Astrocyte (in vitro differentiated cells and primary cell): ENCODE measurements around the gene COMMD9. TPM values are rescaled to one million over a fixed set of nuclear protein-coding genes. Genes with fewer than 3 reads are reported as not detected.
A peak's percentile ranks its signal among the peaks of the same experiment; 100 is the strongest.

Experiments
- DNase-seq: peaks from one replicate; pipeline ENCODE4 v3.0.0-alpha.2; 2010; ENCODE audit warnings: low read depth
- FAIRE-seq: peaks from 2 replicates; lab custom pipeline; 2011; peaks lifted over from hg19 to GRCh38; lab: Jason Lieb, UNC
- H2AFZ ChIP-seq: 2 replicates; pipeline ENCODE4 v1.6.0; 2012; ENCODE audit warnings: low read depth, low read length, inconsistent platforms
- H3K27ac ChIP-seq: 2 replicates; pipeline ENCODE4 v1.5.1; 2011; ENCODE audit warnings: low read depth, low read length, inconsistent platforms
- H3K27me3 ChIP-seq: 2 replicates; pipeline ENCODE4 v1.6.0; 2011; ENCODE audit warnings: low read length, inconsistent platforms; ENCODE audit not compliant: insufficient read depth
- H3K36me3 ChIP-seq: 2 replicates; pipeline ENCODE4 v1.5.1; 2011; ENCODE audit warnings: low read length, inconsistent platforms; ENCODE audit not compliant: insufficient read depth
- H3K4me1 ChIP-seq: 2 replicates; pipeline ENCODE4 v1.5.1; 2011; ENCODE audit warnings: low read length, inconsistent platforms; ENCODE audit not compliant: insufficient read depth
- H3K4me2 ChIP-seq: 2 replicates; pipeline ENCODE4 v1.6.0; 2012; ENCODE audit warnings: low read length, inconsistent platforms
- H3K4me3 ChIP-seq: 2 replicates; pipeline ENCODE4 v1.5.1; 2011; ENCODE audit warnings: low read depth, mild to moderate bottlenecking, low read length, inconsistent platforms; ENCODE audit not compliant: insufficient read depth
- H3K79me2 ChIP-seq: 2 replicates; pipeline ENCODE4 v1.6.0; 2012; ENCODE audit warnings: mild to moderate bottlenecking, low read length, inconsistent platforms; ENCODE audit not compliant: insufficient read depth
- H3K9ac ChIP-seq: 2 replicates; pipeline ENCODE4 v1.6.0; 2012; ENCODE audit warnings: mild to moderate bottlenecking, low read length, inconsistent platforms
- H3K9me3 ChIP-seq: 2 replicates; pipeline ENCODE4 v1.5.1; 2012; ENCODE audit warnings: low read depth, mild to moderate bottlenecking, low read length, inconsistent platforms; ENCODE audit not compliant: insufficient read depth
- H4K20me1 ChIP-seq: 2 replicates; pipeline ENCODE4 v1.6.0; 2012; ENCODE audit warnings: low read length, inconsistent platforms; ENCODE audit not compliant: insufficient read depth
- H3K27ac Mint-ChIP-seq: one replicate; pipeline ENCODE4 v1.8.0; 2021; ENCODE audit warnings: mild to moderate bottlenecking, mixed read lengths; ENCODE audit not compliant: unreplicated experiment
- H3K27me3 Mint-ChIP-seq: one replicate; pipeline ENCODE4 v1.8.0; 2021; ENCODE audit warnings: low read depth, mixed read lengths; ENCODE audit not compliant: unreplicated experiment
- H3K36me3 Mint-ChIP-seq: one replicate; pipeline ENCODE4 v1.8.0; 2021; ENCODE audit warnings: low read depth, mixed read lengths; ENCODE audit not compliant: unreplicated experiment
- H3K4me1 Mint-ChIP-seq: one replicate; pipeline ENCODE4 v1.8.0; 2021; ENCODE audit warnings: low read depth, mixed read lengths; ENCODE audit not compliant: unreplicated experiment
- H3K4me3 Mint-ChIP-seq: one replicate; pipeline ENCODE4 v1.8.0; 2021; ENCODE audit warnings: mild to moderate bottlenecking, moderate library complexity, mixed read lengths; ENCODE audit not compliant: unreplicated experiment
- H3K9me3 Mint-ChIP-seq: one replicate; pipeline ENCODE4 v1.8.0; 2021; ENCODE audit warnings: mild to moderate bottlenecking, mixed read lengths; ENCODE audit not compliant: unreplicated experiment
- CTCF ChIP-seq: IDR thresholded peaks from 2 replicates; pipeline ENCODE4 v1.5.1; 2011; ENCODE audit warnings: low read depth, mild to moderate bottlenecking, inconsistent platforms, low read length, moderate library complexity; ENCODE audit not compliant: insufficient read depth
- EZH2 ChIP-seq: IDR thresholded peaks from 2 replicates; pipeline ENCODE4 v1.6.1; 2012; ENCODE audit warnings: mild to moderate bottlenecking, low read length, inconsistent platforms; ENCODE audit not compliant: insufficient read depth
- total RNA-seq: library from RNA; stranded (reverse); gene quantifications from 2 replicates; pipeline ENCODE4 v1.2.1, GENCODE V29; 2021

COMMD9 gene
- total RNA-seq, 1 donor from 2014 or later = 78.4 TPM

- no peak overlapping the region for H3K27ac Mint-ChIP-seq
- Histone ChIP-seq H3K27ac (no peak overlapping the region), H3K36me3 (no peaks in the 10 kb centered on the region), H3K79me2 (no peaks in the 10 kb centered on the region), H3K4me1 (no peaks in the 10 kb centered on the region), H3K9ac (no peak overlapping the region), H3K4me3 (no peak overlapping the region), H3K9me3 (no peaks in the 10 kb centered on the region), H3K4me2 (no peak overlapping the region), H4K20me1 (no peaks in the 10 kb centered on the region), H3K27me3 (peaks cover 2% of the 10 kb centered on the region), H2AFZ (no peak overlapping the region)
- H3K9me3 Mint-ChIP-seq = peaks cover 5% of the 10 kb centered on the region
- H3K4me1 Mint-ChIP-seq = peaks cover 7% of the 10 kb centered on the region
- H3K27me3 Mint-ChIP-seq = no peaks in the 10 kb centered on the region
- FAIRE-seq (no peak), DNase-seq (no peak)
- no peak overlapping the region for H3K4me3 Mint-ChIP-seq
- TF ChIP-seq CTCF (no peak), EZH2 (no peak)
- peaks cover 4% of the 10 kb centered on the region for H3K36me3 Mint-ChIP-seq
These were observed 64.9 kb downstream of the COMMD9 start for GRCh38 chr11:36224209-36224882.

- Histone ChIP-seq H3K4me3 (no peak overlapping the region), H3K79me2 (no peaks in the 10 kb centered on the region), H3K4me1 (no peaks in the 10 kb centered on the region), H2AFZ (no peak overlapping the region), H3K27me3 (peaks cover 2% of the 10 kb centered on the region), H3K27ac (no peak overlapping the region), H3K9me3 (no peaks in the 10 kb centered on the region), H4K20me1 (no peaks in the 10 kb centered on the region), H3K9ac (no peak overlapping the region), H3K4me2 (no peak overlapping the region), H3K36me3 (no peaks in the 10 kb centered on the region)
- no peak for FAIRE-seq
- TF ChIP-seq CTCF = no peak
- TF ChIP-seq EZH2 = no peak
- Mint-ChIP-seq H3K36me3 (peaks cover 11% of the 10 kb centered on the region), H3K27ac (no peak overlapping the region), H3K9me3 (peaks cover 7% of the 10 kb centered on the region), H3K27me3 (no peaks in the 10 kb centered on the region), H3K4me3 (no peak overlapping the region), H3K4me1 (peaks cover 7% of the 10 kb centered on the region)
- peak; percentile 49 for DNase-seq
These were observed 66.2 kb downstream of the COMMD9 start for GRCh38 chr11:36222831-36223635.

Other genes starting within 250 kb of the COMMD9 start
- gene PRR5L, start 6.9 kb upstream of the COMMD9 start, total RNA-seq = 55.6 and 56.0 TPM in 2 replicates
- 17.8 and 19.4 TPM in 2 replicates for gene TRAF6, start 220.8 kb upstream of the COMMD9 start, total RNA-seq